Measurements from ENCODE around the gene SNCAIP. TPM values are rescaled to one million over a fixed set of nuclear protein-coding genes. Genes with fewer than 3 reads are reported as not detected.

SNCAIP gene
- total and polyA plus RNA-seq, 2 experiments from 2014 or later: 6.1 to 11.9 TPM

- Mint-ChIP-seq H3K36me3 (ENCODE audit: low read depth) (no peaks in the 10 kb centered on the region), H3K4me3 (no peak overlapping the region), H3K9me3 (peaks cover 3% of the 10 kb centered on the region; the same call in 1 of the 3 replicates), H3K4me1 (no peaks in the 10 kb centered on the region), H3K27ac (no peak overlapping the region), H3K27me3 (ENCODE audit: insufficient read depth, low read depth, poor library complexity) (peaks cover 1% of the 10 kb centered on the region)
- Histone ChIP-seq H3K27me3 (ENCODE audit: insufficient read depth) (no peaks in the 10 kb centered on the region), H3K27ac (ENCODE audit: low read depth) (no peak overlapping the region), H3K4me1 (ENCODE audit: insufficient read depth) (peaks cover 4% of the 10 kb centered on the region; the same call in 1 of the 2 replicates), H3K4me2 (no peak overlapping the region), H3K79me2 (replicated peaks; ENCODE audit: insufficient read depth) (no peaks in the 10 kb centered on the region), H3K4me3 (no peak overlapping the region), H3K36me3 (ENCODE audit: insufficient read depth) (no peaks in the 10 kb centered on the region), H3K9me2 (ENCODE audit: insufficient read depth) (no peaks in the 10 kb centered on the region), H4K20me1 (replicated peaks; ENCODE audit: insufficient read depth) (no peaks in the 10 kb centered on the region), H2AFZ (no peak overlapping the region), H3F3A (replicated peaks; ENCODE audit: low read depth) (no peaks in the 10 kb centered on the region)
- TF ChIP-seq EZH2phosphoT487 (IDR thresholded peaks at IDR 0.05; ENCODE audit: unreplicated experiment) (no peak), POLR2AphosphoS5 (IDR thresholded peaks at IDR 0.05; ENCODE audit: low read depth) (no peak), CTCF (conservative IDR thresholded peaks at IDR 0.05; ENCODE audit: low read depth in 2 of 2) (no peak), EZH2 (IDR thresholded peaks at IDR 0.05; ENCODE audit: low read depth, unreplicated experiment) (no peak), ZNF114 (CRISPR knock-in tag; IDR thresholded peaks at IDR 0.05) (no peak), NANOG (IDR thresholded peaks at IDR 0.05; ENCODE audit: borderline replicate concordance) (no peak), CREB1 (CRISPR knock-in tag; IDR thresholded peaks at IDR 0.05; ENCODE audit: low read depth) (no peak), STAT1 (IDR thresholded peaks at IDR 0.05; ENCODE audit: unreplicated experiment) (no peak), JUNB (IDR thresholded peaks at IDR 0.05; ENCODE audit: unreplicated experiment) (no peak), REST (IDR thresholded peaks at IDR 0.05; ENCODE audit: unreplicated experiment) (no peak), ZNF331 (CRISPR knock-in tag; IDR thresholded peaks at IDR 0.05; ENCODE audit: low read depth) (no peak)
- TF ChIP-seq, protein P1, sequence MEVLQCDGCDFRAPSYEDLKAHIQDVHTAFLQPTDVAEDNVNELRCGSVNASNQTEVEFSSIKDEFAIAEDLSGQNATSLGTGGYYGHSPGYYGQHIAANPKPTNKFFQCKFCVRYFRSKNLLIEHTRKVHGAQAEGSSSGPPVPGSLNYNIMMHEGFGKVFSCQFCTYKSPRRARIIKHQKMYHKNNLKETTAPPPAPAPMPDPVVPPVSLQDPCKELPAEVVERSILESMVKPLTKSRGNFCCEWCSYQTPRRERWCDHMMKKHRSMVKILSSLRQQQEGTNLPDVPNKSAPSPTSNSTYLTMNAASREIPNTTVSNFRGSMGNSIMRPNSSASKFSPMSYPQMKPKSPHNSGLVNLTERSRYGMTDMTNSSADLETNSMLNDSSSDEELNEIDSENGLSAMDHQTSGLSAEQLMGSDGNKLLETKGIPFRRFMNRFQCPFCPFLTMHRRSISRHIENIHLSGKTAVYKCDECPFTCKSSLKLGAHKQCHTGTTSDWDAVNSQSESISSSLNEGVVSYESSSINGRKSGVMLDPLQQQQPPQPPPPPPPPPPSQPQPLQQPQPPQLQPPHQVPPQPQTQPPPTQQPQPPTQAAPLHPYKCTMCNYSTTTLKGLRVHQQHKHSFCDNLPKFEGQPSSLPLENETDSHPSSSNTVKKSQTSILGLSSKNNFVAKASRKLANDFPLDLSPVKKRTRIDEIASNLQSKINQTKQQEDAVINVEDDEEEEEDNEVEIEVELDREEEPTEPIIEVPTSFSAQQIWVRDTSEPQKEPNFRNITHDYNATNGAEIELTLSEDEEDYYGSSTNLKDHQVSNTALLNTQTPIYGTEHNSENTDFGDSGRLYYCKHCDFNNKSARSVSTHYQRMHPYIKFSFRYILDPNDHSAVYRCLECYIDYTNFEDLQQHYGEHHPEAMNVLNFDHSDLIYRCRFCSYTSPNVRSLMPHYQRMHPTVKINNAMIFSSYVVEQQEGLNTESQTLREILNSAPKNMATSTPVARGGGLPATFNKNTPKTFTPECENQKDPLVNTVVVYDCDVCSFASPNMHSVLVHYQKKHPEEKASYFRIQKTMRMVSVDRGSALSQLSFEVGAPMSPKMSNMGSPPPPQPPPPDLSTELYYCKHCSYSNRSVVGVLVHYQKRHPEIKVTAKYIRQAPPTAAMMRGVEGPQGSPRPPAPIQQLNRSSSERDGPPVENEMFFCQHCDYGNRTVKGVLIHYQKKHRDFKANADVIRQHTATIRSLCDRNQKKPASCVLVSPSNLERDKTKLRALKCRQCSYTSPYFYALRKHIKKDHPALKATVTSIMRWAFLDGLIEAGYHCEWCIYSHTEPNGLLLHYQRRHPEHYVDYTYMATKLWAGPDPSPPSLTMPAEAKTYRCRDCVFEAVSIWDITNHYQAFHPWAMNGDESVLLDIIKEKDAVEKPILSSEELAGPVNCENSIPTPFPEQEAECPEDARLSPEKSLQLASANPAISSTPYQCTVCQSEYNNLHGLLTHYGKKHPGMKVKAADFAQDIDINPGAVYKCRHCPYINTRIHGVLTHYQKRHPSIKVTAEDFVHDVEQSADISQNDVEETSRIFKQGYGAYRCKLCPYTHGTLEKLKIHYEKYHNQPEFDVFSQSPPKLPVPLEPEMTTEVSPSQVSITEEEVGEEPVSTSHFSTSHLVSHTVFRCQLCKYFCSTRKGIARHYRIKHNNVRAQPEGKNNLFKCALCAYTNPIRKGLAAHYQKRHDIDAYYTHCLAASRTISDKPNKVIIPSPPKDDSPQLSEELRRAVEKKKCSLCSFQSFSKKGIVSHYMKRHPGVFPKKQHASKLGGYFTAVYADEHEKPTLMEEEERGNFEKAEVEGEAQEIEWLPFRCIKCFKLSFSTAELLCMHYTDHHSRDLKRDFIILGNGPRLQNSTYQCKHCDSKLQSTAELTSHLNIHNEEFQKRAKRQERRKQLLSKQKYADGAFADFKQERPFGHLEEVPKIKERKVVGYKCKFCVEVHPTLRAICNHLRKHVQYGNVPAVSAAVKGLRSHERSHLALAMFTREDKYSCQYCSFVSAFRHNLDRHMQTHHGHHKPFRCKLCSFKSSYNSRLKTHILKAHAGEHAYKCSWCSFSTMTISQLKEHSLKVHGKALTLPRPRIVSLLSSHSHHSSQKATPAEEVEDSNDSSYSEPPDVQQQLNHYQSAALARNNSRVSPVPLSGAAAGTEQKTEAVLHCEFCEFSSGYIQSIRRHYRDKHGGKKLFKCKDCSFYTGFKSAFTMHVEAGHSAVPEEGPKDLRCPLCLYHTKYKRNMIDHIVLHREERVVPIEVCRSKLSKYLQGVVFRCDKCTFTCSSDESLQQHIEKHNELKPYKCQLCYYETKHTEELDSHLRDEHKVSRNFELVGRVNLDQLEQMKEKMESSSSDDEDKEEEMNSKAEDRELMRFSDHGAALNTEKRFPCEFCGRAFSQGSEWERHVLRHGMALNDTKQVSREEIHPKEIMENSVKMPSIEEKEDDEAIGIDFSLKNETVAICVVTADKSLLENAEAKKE (CRISPR knock-in tag; IDR thresholded peaks at IDR 0.05): no peak
- TF ChIP-seq, protein P2, sequence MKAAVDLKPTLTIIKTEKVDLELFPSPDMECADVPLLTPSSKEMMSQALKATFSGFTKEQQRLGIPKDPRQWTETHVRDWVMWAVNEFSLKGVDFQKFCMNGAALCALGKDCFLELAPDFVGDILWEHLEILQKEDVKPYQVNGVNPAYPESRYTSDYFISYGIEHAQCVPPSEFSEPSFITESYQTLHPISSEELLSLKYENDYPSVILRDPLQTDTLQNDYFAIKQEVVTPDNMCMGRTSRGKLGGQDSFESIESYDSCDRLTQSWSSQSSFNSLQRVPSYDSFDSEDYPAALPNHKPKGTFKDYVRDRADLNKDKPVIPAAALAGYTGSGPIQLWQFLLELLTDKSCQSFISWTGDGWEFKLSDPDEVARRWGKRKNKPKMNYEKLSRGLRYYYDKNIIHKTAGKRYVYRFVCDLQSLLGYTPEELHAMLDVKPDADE (IDR thresholded peaks at IDR 0.05): no peak
- DNase-seq (ENCODE audit: low spot score) (no peak), ATAC-seq (no peak)
Measured at GRCh38 chr5:122508623-122509022, 196.6 kb downstream of the SNCAIP start.

All from GM23338 (cell line).